Esophagus muscularis mucosa (tissue), 3 donors: ENCODE measurements around the gene TLE5.

Experiments used
- CTCF ChIP-seq, 3 experiments: fragments of 200-600 bp in 2 of 3; fragments of 450-650 bp in 1 of 3; sonication (generic) in 2 of 3; IDR thresholded peaks; one replicate each; pipeline ENCODE4 v1.5.1; 2017 to 2019; ENCODE audit warnings: antibody characterized with exemption in 3 of 3, mild to moderate bottlenecking in 2 of 3, moderate library complexity in 1 of 3
- POLR2A ChIP-seq: fragments of 450-650 bp; IDR thresholded peaks from one replicate; pipeline ENCODE4 v1.6.1; 2017; ENCODE audit warnings: antibody characterized with exemption, moderate library complexity, mild to moderate bottlenecking, low read depth

- TF ChIP-seq POLR2A: no peak
- TF ChIP-seq CTCF (IDR thresholded peaks at IDR 0.05): no peak
These were observed 42.4 kb upstream of the TLE5 start for GRCh38 chr19:3104708-3104983.
